ENCODE data around the gene NSMCE4A.
"Not testable (repeated sequence)": the region's sequence is repeated elsewhere in the genome, so short reads cannot be mapped to it uniquely, and the experiment has no call there.

NSMCE4A gene

DNA sequence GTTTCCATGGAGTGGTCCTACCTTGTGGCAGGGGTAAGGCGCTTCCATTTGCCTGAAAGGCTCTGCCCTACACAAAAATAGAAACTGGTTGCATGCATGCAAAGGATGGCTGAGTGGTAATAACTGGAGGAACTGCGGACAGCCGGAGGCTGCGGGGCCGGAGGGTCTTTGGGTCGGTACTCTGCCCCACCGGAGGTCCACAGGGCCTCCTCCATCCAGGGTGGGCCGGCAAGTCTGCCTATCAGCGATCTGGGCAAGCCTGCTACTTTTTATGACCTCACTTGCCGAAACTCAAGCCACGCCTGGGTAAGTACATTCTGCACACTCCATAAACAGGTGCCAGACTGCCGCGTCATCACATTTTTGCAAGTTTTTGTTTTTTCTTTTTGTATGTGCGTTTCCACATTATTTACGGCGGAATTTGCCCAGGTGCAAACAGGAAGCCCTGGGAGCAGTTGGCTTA is 44.0 kb upstream of the NSMCE4A start:
- no peak overlapping the region for H3K4me3 ChIP-seq (ENCODE audit: low read depth, low read length)
- TF ChIP-seq, protein P1, sequence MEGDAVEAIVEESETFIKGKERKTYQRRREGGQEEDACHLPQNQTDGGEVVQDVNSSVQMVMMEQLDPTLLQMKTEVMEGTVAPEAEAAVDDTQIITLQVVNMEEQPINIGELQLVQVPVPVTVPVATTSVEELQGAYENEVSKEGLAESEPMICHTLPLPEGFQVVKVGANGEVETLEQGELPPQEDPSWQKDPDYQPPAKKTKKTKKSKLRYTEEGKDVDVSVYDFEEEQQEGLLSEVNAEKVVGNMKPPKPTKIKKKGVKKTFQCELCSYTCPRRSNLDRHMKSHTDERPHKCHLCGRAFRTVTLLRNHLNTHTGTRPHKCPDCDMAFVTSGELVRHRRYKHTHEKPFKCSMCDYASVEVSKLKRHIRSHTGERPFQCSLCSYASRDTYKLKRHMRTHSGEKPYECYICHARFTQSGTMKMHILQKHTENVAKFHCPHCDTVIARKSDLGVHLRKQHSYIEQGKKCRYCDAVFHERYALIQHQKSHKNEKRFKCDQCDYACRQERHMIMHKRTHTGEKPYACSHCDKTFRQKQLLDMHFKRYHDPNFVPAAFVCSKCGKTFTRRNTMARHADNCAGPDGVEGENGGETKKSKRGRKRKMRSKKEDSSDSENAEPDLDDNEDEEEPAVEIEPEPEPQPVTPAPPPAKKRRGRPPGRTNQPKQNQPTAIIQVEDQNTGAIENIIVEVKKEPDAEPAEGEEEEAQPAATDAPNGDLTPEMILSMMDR (IDR thresholded peaks at IDR 0.05; ENCODE audit: insufficient read depth, low read depth, low read length, missing control alignments) = no peak
- no peak for DNase-seq (ENCODE audit: low read depth)

DNA sequence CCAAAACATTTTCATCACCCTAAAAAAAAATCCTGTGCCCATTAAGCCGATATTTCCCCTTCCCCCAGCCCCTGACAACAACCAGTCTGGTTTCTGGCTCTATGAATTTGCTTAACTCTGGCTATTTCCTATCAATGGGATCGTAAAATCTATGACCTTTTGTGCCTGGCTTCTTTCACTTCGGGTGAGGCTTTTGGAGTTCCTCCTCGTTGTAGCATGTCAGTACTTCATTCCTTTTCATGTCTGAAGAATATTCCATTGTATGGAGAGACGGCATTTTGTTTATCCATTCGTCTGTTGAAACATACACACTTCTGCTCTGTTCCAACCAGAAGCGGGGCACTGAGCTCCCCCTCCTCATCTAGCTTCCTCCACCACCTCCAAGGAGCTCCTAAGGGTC is 43.5 kb upstream of the NSMCE4A start:
- no peak overlapping the region for H3K4me3 ChIP-seq (ENCODE audit: low read depth, low read length)
- TF ChIP-seq, protein P1 (IDR thresholded peaks at IDR 0.05; ENCODE audit: insufficient read depth, low read depth, low read length, missing control alignments) = no peak
- no peak for DNase-seq (ENCODE audit: low read depth)

DNA sequence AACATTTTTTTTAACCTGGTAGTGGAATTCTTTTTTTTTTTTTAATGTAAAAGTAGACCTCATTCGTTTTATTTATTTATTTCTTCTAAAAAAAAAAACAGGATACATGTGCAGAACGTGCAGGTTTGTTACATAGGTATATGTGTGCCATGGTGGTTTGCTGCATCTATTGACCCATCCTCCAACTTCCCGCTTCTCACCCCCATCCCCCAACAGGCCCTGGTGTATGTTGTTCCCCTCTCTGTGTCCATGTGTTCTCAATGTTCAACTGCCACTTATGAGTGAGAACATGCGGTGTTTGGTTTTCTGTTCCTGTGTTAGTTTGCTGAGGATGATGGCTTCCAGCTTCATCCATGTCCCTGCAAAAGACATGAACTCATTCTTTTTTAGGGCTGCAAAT is 42.9 kb upstream of the NSMCE4A start:
- not testable (repeated sequence) for H3K4me3 ChIP-seq (ENCODE audit: low read depth, low read length); DNase-seq (ENCODE audit: low read depth)

DNA sequence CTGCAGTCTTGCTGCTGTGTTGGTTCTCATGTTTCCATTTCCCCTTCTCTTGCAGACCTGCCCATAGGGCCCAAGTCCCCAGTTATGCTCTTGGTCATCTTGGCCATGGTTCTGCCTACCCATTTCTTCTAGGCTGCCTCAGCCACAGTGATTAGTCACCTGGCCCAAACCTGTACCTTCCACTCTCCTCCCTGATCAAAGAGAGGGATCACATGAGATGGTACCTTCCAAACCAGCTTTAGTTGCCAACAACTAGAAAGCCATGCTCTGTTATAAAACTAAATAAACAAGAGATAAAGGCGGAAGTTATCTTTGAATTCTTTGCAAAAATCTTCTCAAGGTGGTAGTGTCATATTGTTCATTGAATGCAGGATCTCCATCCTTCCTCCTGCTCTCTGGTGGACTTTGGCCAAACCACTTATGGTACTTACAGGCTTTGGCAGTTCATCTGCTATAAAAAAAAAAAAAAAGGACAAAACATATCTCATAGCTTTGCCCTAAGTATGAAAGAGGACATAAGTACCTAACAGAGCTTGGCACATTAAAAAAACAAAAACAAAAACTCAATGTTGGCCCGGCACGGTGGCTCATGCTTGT is 39.7 kb upstream of the NSMCE4A start:
- no peak for DNase-seq (ENCODE audit: low read depth)
- H3K4me3 ChIP-seq (ENCODE audit: low read depth, low read length) = no peak overlapping the region
- TF ChIP-seq, protein P1 (IDR thresholded peaks at IDR 0.05; ENCODE audit: insufficient read depth, low read depth, low read length, missing control alignments) = no peak

DNA sequence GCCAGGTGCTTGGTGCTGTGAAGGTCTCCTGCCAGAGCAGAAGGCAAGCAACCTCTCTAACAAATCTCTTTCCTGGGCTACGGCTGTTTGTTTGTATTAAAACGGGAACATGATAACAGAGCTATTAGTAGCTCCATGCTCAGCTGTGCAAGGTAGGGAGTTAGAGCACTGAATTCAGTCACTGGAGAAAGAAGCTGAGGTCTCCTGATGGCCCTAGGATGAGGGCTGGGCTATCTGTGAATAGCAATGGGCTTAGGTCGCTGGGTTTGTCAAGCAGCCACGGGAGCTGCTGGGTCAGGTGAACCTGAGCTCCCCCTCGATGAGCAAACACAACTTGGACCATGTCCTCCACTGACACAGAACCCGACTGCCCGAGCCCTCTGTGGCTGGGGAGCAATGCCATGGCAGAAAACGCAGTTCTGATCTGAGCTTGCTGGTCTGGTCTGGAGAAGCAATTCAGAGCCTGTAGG is 38.3 kb upstream of the NSMCE4A start:
- H3K4me3 ChIP-seq (ENCODE audit: low read depth, low read length) = no peak overlapping the region
- no peak for DNase-seq (ENCODE audit: low read depth)
- TF ChIP-seq, protein P1 (IDR thresholded peaks at IDR 0.05; ENCODE audit: insufficient read depth, low read depth, low read length, missing control alignments) = no peak

DNA sequence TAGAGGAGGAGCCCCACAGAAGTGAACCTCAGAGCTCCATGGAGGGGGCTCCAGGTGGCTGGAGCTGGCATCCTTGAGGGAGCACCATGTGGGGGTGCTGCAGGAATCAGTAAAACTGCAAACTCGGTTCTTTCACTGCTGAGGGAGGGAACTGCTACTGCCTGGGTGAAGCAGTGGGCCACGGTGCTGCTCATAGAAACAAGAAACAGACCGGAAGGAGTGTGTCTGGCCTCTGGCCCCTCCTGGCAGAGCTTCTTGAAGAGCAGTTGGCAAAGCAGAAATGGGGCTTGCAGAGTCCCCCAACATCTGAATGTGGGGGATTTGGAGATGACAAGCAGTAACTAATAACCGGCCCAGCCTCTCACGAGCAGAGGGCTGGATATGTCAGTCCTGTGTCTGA is 37.7 kb upstream of the NSMCE4A start:
- TF ChIP-seq, protein P1 (IDR thresholded peaks at IDR 0.05; ENCODE audit: insufficient read depth, low read depth, low read length, missing control alignments) = no peak
- no peak for DNase-seq (ENCODE audit: low read depth)
- H3K4me3 ChIP-seq (ENCODE audit: low read depth, low read length) = no peak overlapping the region

DNA sequence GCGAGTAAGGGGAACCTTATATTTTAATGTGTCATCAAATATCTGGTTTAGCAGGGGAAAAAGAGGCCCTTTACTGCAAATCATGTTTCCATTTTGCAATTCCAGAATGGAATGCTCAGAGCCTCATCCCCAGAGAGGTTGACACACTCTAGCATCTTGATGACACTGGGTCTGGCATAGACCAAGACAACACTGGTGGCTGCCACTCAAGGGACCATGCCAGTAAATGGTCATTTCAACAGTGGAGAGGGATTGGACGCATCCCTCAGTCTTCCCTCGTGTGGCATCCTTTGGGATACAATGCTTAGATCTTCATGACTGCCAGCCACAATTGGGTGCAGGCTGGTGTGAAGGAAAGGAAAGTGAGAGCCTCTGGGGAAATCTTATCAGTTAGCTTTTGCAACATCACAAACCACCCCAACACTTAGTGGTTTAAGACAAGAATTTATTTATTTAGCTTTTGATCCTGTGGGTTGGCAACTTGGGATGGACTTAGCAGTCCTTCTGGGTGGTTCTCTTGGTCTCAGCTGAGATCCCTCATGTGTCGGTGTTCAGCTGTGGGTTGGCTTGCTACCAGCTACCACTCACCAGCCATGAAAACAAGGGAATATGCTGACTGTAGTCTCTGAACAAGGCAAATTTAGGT is 35.5 kb upstream of the NSMCE4A start:
- no peak for DNase-seq (ENCODE audit: low read depth)
- H3K4me3 ChIP-seq (ENCODE audit: low read depth, low read length) = no peak overlapping the region
- TF ChIP-seq, protein P1 (IDR thresholded peaks at IDR 0.05; ENCODE audit: insufficient read depth, low read depth, low read length, missing control alignments) = no peak
